Liver (tissue), 3 donors: Measurements from ENCODE around the gene ARNT2.

Source experiments
- FOXA2 ChIP-seq: IDR thresholded peaks from 2 replicates; pipeline ENCODE4 v1.6.1; 2016; ENCODE audit warnings: antibody characterized with exemption
- HNF4G ChIP-seq: IDR thresholded peaks from 2 replicates; pipeline ENCODE4 v1.6.1; 2016; ENCODE audit warnings: antibody characterized with exemption
- JUND ChIP-seq, 2 donors: IDR thresholded peaks; 2 replicates each; pipeline ENCODE4 v1.6.1; 2016; ENCODE audit warnings: antibody characterized with exemption in 2 of 2
- NR2F2 ChIP-seq: IDR thresholded peaks from 2 replicates; pipeline ENCODE4 v1.6.1; 2016; ENCODE audit warnings: antibody characterized with exemption
- RAD21 ChIP-seq, 2 donors: IDR thresholded peaks; 2 replicates each; pipeline ENCODE4 v1.6.1; 2016; ENCODE audit warnings: antibody characterized with exemption in 2 of 2, mild to moderate bottlenecking in 2 of 2
- RXRA ChIP-seq, 2 donors: IDR thresholded peaks; 2 replicates each; pipeline ENCODE4 v1.6.1; 2017 to 2018; ENCODE audit warnings: antibody characterized with exemption in 2 of 2, mild to moderate bottlenecking in 1 of 2
- SP1 ChIP-seq: IDR thresholded peaks from 2 replicates; pipeline ENCODE4 v1.6.1; 2018; ENCODE audit warnings: antibody characterized with exemption, mild to moderate bottlenecking
- TAF1 ChIP-seq: conservative IDR thresholded peaks from 2 replicates; pipeline ENCODE4 v1.6.1; 2016; ENCODE audit warnings: antibody characterized with exemption, mild to moderate bottlenecking
- TF ChIP-seq, protein P1 (sequence below): fragments of 150-350 bp; IDR thresholded peaks from 2 replicates; pipeline ENCODE4 v1.5.1; 2017; ENCODE audit warnings: improper control_type of control experiment, low read depth, low read length; ENCODE audit not compliant: missing input control
- TF ChIP-seq, protein P2 (sequence below): IDR thresholded peaks from 2 replicates; pipeline ENCODE4 v1.6.1; 2016; ENCODE audit warnings: antibody characterized with exemption
- TF ChIP-seq, protein P3 (sequence below): IDR thresholded peaks from 2 replicates; pipeline ENCODE4 v1.6.1; 2016; ENCODE audit warnings: antibody characterized with exemption, mild to moderate bottlenecking
- TF ChIP-seq, protein P4 (sequence below): IDR thresholded peaks from 2 replicates; pipeline ENCODE4 v1.6.1; 2016; ENCODE audit warnings: antibody characterized with exemption
- TF ChIP-seq, protein P5 (sequence below): IDR thresholded peaks from 2 replicates; pipeline ENCODE4 v1.6.1; 2016; ENCODE audit warnings: antibody characterized with exemption
- donor health status: healthy.
- donor health status: healthy.

DNA sequence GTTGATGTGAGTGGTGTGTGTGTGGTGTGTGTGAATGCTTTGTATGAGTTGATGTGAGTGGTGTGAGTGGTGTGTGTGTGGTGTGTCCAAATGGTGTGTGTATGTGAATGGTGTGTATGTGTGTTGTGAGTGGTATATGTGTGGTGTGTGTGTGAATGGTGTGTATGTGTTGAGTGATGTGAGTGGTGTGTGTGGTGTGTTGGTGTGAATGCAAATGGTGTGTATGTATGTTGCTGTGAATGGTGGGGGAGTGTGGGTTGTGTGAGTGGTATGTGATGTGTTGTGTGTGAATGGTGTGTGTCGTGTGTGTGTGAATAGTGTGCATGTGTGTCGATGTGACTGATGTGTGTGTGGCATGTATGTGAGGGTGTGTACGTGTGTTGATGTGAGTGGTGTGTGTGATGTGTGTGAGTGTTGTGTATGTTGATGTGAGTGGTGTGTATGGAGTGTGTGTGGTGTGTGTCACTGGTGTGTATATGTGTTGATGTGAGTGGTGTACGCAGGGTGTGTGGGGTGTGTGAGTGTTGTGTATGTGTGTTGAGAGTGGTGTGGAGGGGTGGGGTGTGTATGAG, 40.6 kb downstream of the ARNT2 start:
- TF ChIP-seq, protein P1, sequence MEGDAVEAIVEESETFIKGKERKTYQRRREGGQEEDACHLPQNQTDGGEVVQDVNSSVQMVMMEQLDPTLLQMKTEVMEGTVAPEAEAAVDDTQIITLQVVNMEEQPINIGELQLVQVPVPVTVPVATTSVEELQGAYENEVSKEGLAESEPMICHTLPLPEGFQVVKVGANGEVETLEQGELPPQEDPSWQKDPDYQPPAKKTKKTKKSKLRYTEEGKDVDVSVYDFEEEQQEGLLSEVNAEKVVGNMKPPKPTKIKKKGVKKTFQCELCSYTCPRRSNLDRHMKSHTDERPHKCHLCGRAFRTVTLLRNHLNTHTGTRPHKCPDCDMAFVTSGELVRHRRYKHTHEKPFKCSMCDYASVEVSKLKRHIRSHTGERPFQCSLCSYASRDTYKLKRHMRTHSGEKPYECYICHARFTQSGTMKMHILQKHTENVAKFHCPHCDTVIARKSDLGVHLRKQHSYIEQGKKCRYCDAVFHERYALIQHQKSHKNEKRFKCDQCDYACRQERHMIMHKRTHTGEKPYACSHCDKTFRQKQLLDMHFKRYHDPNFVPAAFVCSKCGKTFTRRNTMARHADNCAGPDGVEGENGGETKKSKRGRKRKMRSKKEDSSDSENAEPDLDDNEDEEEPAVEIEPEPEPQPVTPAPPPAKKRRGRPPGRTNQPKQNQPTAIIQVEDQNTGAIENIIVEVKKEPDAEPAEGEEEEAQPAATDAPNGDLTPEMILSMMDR, result no peak
- TF ChIP-seq SP1 (no peak), FOXA2 (no peak), RAD21 (IDR thresholded peaks at IDR 0.05) (no peak), NR2F2 (no peak), RXRA (IDR thresholded peaks at IDR 0.05) (no peak), JUND (IDR thresholded peaks at IDR 0.05) (no peak), HNF4G (no peak), TAF1 (no peak)
- TF ChIP-seq, protein P2, sequence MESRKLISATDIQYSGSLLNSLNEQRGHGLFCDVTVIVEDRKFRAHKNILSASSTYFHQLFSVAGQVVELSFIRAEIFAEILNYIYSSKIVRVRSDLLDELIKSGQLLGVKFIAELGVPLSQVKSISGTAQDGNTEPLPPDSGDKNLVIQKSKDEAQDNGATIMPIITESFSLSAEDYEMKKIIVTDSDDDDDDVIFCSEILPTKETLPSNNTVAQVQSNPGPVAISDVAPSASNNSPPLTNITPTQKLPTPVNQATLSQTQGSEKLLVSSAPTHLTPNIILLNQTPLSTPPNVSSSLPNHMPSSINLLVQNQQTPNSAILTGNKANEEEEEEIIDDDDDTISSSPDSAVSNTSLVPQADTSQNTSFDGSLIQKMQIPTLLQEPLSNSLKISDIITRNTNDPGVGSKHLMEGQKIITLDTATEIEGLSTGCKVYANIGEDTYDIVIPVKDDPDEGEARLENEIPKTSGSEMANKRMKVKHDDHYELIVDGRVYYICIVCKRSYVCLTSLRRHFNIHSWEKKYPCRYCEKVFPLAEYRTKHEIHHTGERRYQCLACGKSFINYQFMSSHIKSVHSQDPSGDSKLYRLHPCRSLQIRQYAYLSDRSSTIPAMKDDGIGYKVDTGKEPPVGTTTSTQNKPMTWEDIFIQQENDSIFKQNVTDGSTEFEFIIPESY, result no peak
- TF ChIP-seq, protein P3, sequence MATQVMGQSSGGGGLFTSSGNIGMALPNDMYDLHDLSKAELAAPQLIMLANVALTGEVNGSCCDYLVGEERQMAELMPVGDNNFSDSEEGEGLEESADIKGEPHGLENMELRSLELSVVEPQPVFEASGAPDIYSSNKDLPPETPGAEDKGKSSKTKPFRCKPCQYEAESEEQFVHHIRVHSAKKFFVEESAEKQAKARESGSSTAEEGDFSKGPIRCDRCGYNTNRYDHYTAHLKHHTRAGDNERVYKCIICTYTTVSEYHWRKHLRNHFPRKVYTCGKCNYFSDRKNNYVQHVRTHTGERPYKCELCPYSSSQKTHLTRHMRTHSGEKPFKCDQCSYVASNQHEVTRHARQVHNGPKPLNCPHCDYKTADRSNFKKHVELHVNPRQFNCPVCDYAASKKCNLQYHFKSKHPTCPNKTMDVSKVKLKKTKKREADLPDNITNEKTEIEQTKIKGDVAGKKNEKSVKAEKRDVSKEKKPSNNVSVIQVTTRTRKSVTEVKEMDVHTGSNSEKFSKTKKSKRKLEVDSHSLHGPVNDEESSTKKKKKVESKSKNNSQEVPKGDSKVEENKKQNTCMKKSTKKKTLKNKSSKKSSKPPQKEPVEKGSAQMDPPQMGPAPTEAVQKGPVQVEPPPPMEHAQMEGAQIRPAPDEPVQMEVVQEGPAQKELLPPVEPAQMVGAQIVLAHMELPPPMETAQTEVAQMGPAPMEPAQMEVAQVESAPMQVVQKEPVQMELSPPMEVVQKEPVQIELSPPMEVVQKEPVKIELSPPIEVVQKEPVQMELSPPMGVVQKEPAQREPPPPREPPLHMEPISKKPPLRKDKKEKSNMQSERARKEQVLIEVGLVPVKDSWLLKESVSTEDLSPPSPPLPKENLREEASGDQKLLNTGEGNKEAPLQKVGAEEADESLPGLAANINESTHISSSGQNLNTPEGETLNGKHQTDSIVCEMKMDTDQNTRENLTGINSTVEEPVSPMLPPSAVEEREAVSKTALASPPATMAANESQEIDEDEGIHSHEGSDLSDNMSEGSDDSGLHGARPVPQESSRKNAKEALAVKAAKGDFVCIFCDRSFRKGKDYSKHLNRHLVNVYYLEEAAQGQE, result no peak
- TF ChIP-seq, protein P4, sequence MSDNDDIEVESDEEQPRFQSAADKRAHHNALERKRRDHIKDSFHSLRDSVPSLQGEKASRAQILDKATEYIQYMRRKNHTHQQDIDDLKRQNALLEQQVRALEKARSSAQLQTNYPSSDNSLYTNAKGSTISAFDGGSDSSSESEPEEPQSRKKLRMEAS, result no peak
- TF ChIP-seq, protein P5, sequence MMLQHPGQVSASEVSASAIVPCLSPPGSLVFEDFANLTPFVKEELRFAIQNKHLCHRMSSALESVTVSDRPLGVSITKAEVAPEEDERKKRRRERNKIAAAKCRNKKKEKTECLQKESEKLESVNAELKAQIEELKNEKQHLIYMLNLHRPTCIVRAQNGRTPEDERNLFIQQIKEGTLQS, result no peak
